SK-N-SH treated with all-trans-retinoic acid at 6 μM for 48 hours (cell line): ENCODE measurements around the gene EDARADD.
"Not testable (repeated sequence)": the region's sequence is repeated elsewhere in the genome, so short reads cannot be mapped to it uniquely, and the experiment has no call there.

ENCODE experiments used
- ATAC-seq: fragments of 200-7000 bp; cut with Tn5 transposase; 3 replicates; pipeline ENCODE4 v1.9.1; 2020; ENCODE audit warnings: mild to moderate bottlenecking, moderate library complexity
- ARNTL ChIP-seq: fragments of 450-650 bp; formaldehyde crosslinking; IDR thresholded peaks from 2 replicates; pipeline ENCODE4 v1.5.0; 2020; ENCODE audit warnings: low read depth, mild to moderate bottlenecking, moderate library complexity, borderline replicate concordance
- BACH2 ChIP-seq: fragments of 250-450 bp; sonication (Bioruptor Pico); IDR thresholded peaks from 2 replicates; pipeline ENCODE4 v1.9.0; 2021; ENCODE audit warnings: mild to moderate bottlenecking, borderline replicate concordance
- CREB5 ChIP-seq: fragments of 250-450 bp; sonication (Bioruptor Pico); IDR thresholded peaks from 2 replicates; pipeline ENCODE4 v1.5.1; 2020; ENCODE audit warnings: low read depth, mild to moderate bottlenecking, moderate library complexity
- CSDC2 ChIP-seq: fragments of 250-450 bp; sonication (Bioruptor Pico); IDR thresholded peaks from 2 replicates; pipeline ENCODE4 v1.5.0; 2020; ENCODE audit warnings: mild to moderate bottlenecking, moderate library complexity
- CSRNP3 ChIP-seq: fragments of 250-450 bp; sonication (Bioruptor Pico); IDR thresholded peaks from 2 replicates; pipeline ENCODE4 v1.5.1; 2021; ENCODE audit warnings: mild to moderate bottlenecking, moderate library complexity
- ESRRG ChIP-seq: fragments of 250-450 bp; sonication (Bioruptor Pico); IDR thresholded peaks from 2 replicates; pipeline ENCODE4 v1.6.1; 2021; ENCODE audit warnings: mild to moderate bottlenecking
- ISL1 ChIP-seq: fragments of 250-450 bp; sonication (Bioruptor Pico); IDR thresholded peaks from 2 replicates; pipeline ENCODE4 v2.1.2; 2022; ENCODE audit warnings: mild to moderate bottlenecking, moderate library complexity
- PATZ1 ChIP-seq: fragments of 250-450 bp; sonication (Bioruptor Pico); IDR thresholded peaks from 2 replicates; pipeline ENCODE4 v1.8.0; 2020; ENCODE audit warnings: mild to moderate bottlenecking, moderate library complexity, borderline replicate concordance
- POU6F1 ChIP-seq: fragments of 250-450 bp; sonication (Bioruptor Pico); IDR thresholded peaks from 2 replicates; pipeline ENCODE4 v1.8.0; 2021; ENCODE audit warnings: low read depth, mild to moderate bottlenecking, moderate library complexity, borderline replicate concordance
- RARB ChIP-seq: fragments of 250-450 bp; sonication (Bioruptor Pico); IDR thresholded peaks from 2 replicates; pipeline ENCODE4 v1.8.0; 2021; ENCODE audit warnings: mild to moderate bottlenecking, moderate library complexity
- TCF4 ChIP-seq: fragments of 250-450 bp; sonication (Bioruptor Pico); IDR thresholded peaks from 2 replicates; pipeline ENCODE4 v1.8.0; 2021; ENCODE audit warnings: mild to moderate bottlenecking, moderate library complexity, borderline replicate concordance
- TOX ChIP-seq: fragments of 250-450 bp; sonication (Bioruptor Pico); IDR thresholded peaks from 2 replicates; pipeline ENCODE4 v1.8.0; 2021; ENCODE audit warnings: mild to moderate bottlenecking, moderate library complexity, borderline replicate concordance
- TSHZ2 ChIP-seq: fragments of 250-450 bp; sonication (Bioruptor Pico); IDR thresholded peaks from 2 replicates; pipeline ENCODE4 v1.5.0; 2020; ENCODE audit warnings: mild to moderate bottlenecking, moderate library complexity
- ZNF565 ChIP-seq: fragments of 450-650 bp; formaldehyde crosslinking; conservative IDR thresholded peaks from 2 replicates; pipeline ENCODE4 v1.5.0; 2020; ENCODE audit warnings: low read depth, mild to moderate bottlenecking, moderate library complexity
- ZNF70 ChIP-seq: fragments of 450-650 bp; formaldehyde crosslinking; IDR thresholded peaks from 2 replicates; pipeline ENCODE4 v1.5.0; 2020; ENCODE audit warnings: mild to moderate bottlenecking, moderate library complexity
- ZNF8 ChIP-seq: fragments of 450-650 bp; formaldehyde crosslinking; IDR thresholded peaks from 2 replicates; pipeline ENCODE4 v1.5.0; 2020; ENCODE audit warnings: mild to moderate bottlenecking, moderate library complexity

Gene EDARADD

GRCh38 chr1:236350308-236350707, 43.8 kb upstream of the EDARADD start (continued):
- TF ChIP-seq PATZ1, result no peak
- TF ChIP-seq CSRNP3 (CRISPR knock-in tag), result no peak

- TF ChIP-seq ARNTL (CRISPR knock-in tag) (no peak), BACH2 (CRISPR knock-in tag) (no peak), ISL1 (CRISPR knock-in tag) (no peak), PATZ1 (no peak), POU6F1 (CRISPR knock-in tag) (no peak), CSRNP3 (CRISPR knock-in tag) (no peak), TOX (CRISPR knock-in tag) (no peak), ZNF565 (CRISPR knock-in tag) (no peak), CREB5 (CRISPR knock-in tag) (no peak), ZNF70 (CRISPR knock-in tag) (no peak), RARB (CRISPR knock-in tag) (no peak), TCF4 (CRISPR knock-in tag) (no peak), ESRRG (no peak), ZNF8 (CRISPR knock-in tag) (no peak), CSDC2 (no peak), TSHZ2 (CRISPR knock-in tag) (no peak)
- no peak for ATAC-seq
Observed at GRCh38 chr1:236351875-236352573, 42.1 kb upstream of the EDARADD start.

DNA sequence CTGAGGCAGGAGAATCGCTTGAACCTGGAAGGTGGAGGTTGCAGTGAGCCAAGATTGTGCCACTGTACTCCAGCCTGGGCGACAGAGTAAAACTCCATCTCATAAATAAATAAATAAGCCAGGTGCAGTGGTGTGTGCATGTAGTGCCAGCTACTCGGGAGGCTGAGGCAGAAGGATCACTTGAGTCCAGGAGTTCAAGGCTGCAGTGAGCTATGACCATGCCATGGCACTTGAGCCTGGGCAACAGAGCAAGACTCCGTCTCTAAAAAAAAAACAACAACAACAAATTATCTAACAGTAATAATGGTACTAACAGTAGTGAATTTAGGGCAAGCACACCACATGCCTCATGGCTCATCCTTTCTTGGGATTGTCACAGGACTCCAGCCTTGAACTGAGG, 41.3 kb upstream of the EDARADD start:
- ATAC-seq, result not testable (repeated sequence)
